Occipital lobe (tissue), 2 donors: Measurements from ENCODE around the gene SLC16A10. TPM values are rescaled to one million over a fixed set of nuclear protein-coding genes. Genes with fewer than 3 reads are reported as not detected.

ENCODE experiments used
- small RNA-seq: library from RNA; depleted of rRNA; stranded (forward); fragments of <200 nt; gene quantifications from one replicate; pipeline ENCODE3, GENCODE V24; 2014
- total RNA-seq: library from RNA; depleted of rRNA; stranded (reverse); fragments of >200 nt; gene quantifications from one replicate; pipeline ENCODE4 v1.2.3, GENCODE V29; 2014

The SLC16A10 gene
- total RNA-seq, 1 donor from 2014 or later: 13.6 TPM

Small RNA genes lying within 50 kb of the gene (small RNA-seq; reads per million reads assigned to genes)
- gene RNU6-960P: not detected

Other genes starting within 250 kb of the SLC16A10 start
- gene AMD1, start 212.7 kb upstream of the SLC16A10 start, total RNA-seq: 118 TPM
- 44.8 TPM for gene GTF3C6, start 128.8 kb upstream of the SLC16A10 start, total RNA-seq
- 13.9 TPM for gene RPF2, start 105.5 kb upstream of the SLC16A10 start, total RNA-seq